Measurements from ENCODE around the gene PTPN14. TPM values are rescaled to one million over a fixed set of nuclear protein-coding genes. Genes with fewer than 3 reads are reported as not detected.
A peak's percentile ranks its signal among the peaks of the same experiment; 100 is the strongest.
"Not testable (repeated sequence)": the region's sequence is repeated elsewhere in the genome, so short reads cannot be mapped to it uniquely, and the experiment has no call there.

Gene PTPN14
- total and polyA plus RNA-seq, 2 donors = 1.3 to 4.3 TPM

GRCh38 chr1:214537872-214538473 is 13.4 kb downstream of the PTPN14 start:
- DNase-seq (ENCODE audit: low read depth in 6 of 9, low spot score in 9 of 9) = no peak
- 94% methylated on average over 4 of the region's 4 CpGs for WGBS
- Histone ChIP-seq H3K4me3 (ENCODE audit: low read length in 2 of 2) (no peak overlapping the region), H3K4me1 (ENCODE audit: control insufficient read depth in 2 of 2, insufficient read depth in 2 of 2, low read length in 2 of 2) (no peaks in the 10 kb centered on the region), H3K27ac (ENCODE audit: low read depth in 1 of 2, low read length in 1 of 2) (no peak overlapping the region), H3K9me3 (ENCODE audit: control insufficient read depth in 2 of 2, insufficient read depth in 1 of 2, low read length in 1 of 2) (no peaks in the 10 kb centered on the region), H3K27me3 (ENCODE audit: control insufficient read depth in 2 of 2, insufficient read depth in 1 of 2, low read length in 1 of 2) (no peaks in the 10 kb centered on the region), H3K36me3 (ENCODE audit: control insufficient read depth in 2 of 2, insufficient read depth in 2 of 2, low read length in 1 of 2) (no peaks in the 10 kb centered on the region)

- Histone ChIP-seq H3K4me3 (ENCODE audit: low read length in 2 of 2) (no peak overlapping the region), H3K4me1 (ENCODE audit: control insufficient read depth in 2 of 2, insufficient read depth in 2 of 2, low read length in 2 of 2) (no peaks in the 10 kb centered on the region), H3K27ac (ENCODE audit: low read depth in 1 of 2, low read length in 1 of 2) (no peak overlapping the region), H3K9me3 (ENCODE audit: control insufficient read depth in 2 of 2, insufficient read depth in 1 of 2, low read length in 1 of 2) (no peaks in the 10 kb centered on the region), H3K36me3 (ENCODE audit: control insufficient read depth in 2 of 2, insufficient read depth in 2 of 2, low read length in 1 of 2) (no peaks in the 10 kb centered on the region), H3K27me3 (ENCODE audit: control insufficient read depth in 2 of 2, insufficient read depth in 1 of 2, low read length in 1 of 2) (no peaks in the 10 kb centered on the region)
- DNase-seq (ENCODE audit: low read depth in 6 of 9, low spot score in 9 of 9) = no peak
- WGBS = 88% methylated on average over 5 of the region's 5 CpGs
These were observed 14.2 kb downstream of the PTPN14 start for GRCh38 chr1:214537219-214537618.

- H3K4me1 ChIP-seq (ENCODE audit: control insufficient read depth in 2 of 2, insufficient read depth in 2 of 2, low read length in 2 of 2) = no peaks in the 10 kb centered on the region
- no peaks in the 10 kb centered on the region for H3K36me3 ChIP-seq (ENCODE audit: control insufficient read depth in 2 of 2, insufficient read depth in 2 of 2, low read length in 1 of 2)
- H3K4me3 ChIP-seq (ENCODE audit: low read length in 2 of 2) = no peak overlapping the region
- WGBS = 95% methylated on average over 9 of the region's 9 CpGs
- no peak for DNase-seq (ENCODE audit: low read depth in 6 of 9, low spot score in 9 of 9)
- H3K27me3 ChIP-seq (ENCODE audit: control insufficient read depth in 2 of 2, insufficient read depth in 1 of 2, low read length in 1 of 2) = no peaks in the 10 kb centered on the region
- H3K9me3 ChIP-seq (ENCODE audit: control insufficient read depth in 2 of 2, insufficient read depth in 1 of 2, low read length in 1 of 2) = no peaks in the 10 kb centered on the region
- H3K27ac ChIP-seq (ENCODE audit: low read depth in 1 of 2, low read length in 1 of 2) = no peak overlapping the region
These were observed 19.3 kb downstream of the PTPN14 start for GRCh38 chr1:214532070-214532469.

- H3K9me3 ChIP-seq (ENCODE audit: control insufficient read depth in 2 of 2, insufficient read depth in 1 of 2, low read length in 1 of 2) = peaks cover 0 to 3% of the 10 kb centered on the region in 2 donors
- H3K27me3 ChIP-seq (ENCODE audit: control insufficient read depth in 2 of 2, insufficient read depth in 1 of 2, low read length in 1 of 2) = no peaks in the 10 kb centered on the region
- DNase-seq (ENCODE audit: low read depth in 6 of 9, low spot score in 9 of 9) = peak in 3 of 9 donors; percentile 4 to 52 (median 13)
- H3K4me3 ChIP-seq (ENCODE audit: low read length in 2 of 2) = no peak overlapping the region
- H3K4me1 ChIP-seq (ENCODE audit: control insufficient read depth in 2 of 2, insufficient read depth in 2 of 2, low read length in 2 of 2) = peaks cover 0 to 10% of the 10 kb centered on the region in 2 donors
- no peak overlapping the region for H3K27ac ChIP-seq (ENCODE audit: low read depth in 1 of 2, low read length in 1 of 2)
- H3K36me3 ChIP-seq (ENCODE audit: control insufficient read depth in 2 of 2, insufficient read depth in 2 of 2, low read length in 1 of 2) = no peaks in the 10 kb centered on the region
- WGBS = 62% methylated on average over 5 of the region's 5 CpGs
These were observed 25.8 kb downstream of the PTPN14 start for GRCh38 chr1:214525535-214526019.

- Histone ChIP-seq H3K9me3 (ENCODE audit: control insufficient read depth in 2 of 2, insufficient read depth in 1 of 2, low read length in 1 of 2) (peaks cover 0 to 3% of the 10 kb centered on the region in 2 donors), H3K4me1 (ENCODE audit: control insufficient read depth in 2 of 2, insufficient read depth in 2 of 2, low read length in 2 of 2) (peaks cover 0 to 10% of the 10 kb centered on the region in 2 donors), H3K27me3 (ENCODE audit: control insufficient read depth in 2 of 2, insufficient read depth in 1 of 2, low read length in 1 of 2) (no peaks in the 10 kb centered on the region), H3K36me3 (ENCODE audit: control insufficient read depth in 2 of 2, insufficient read depth in 2 of 2, low read length in 1 of 2) (no peaks in the 10 kb centered on the region), H3K27ac (ENCODE audit: low read depth in 1 of 2, low read length in 1 of 2) (no peak overlapping the region), H3K4me3 (ENCODE audit: low read length in 2 of 2) (no peak overlapping the region)
- WGBS = 56% methylated on average over 2 of the region's 2 CpGs
- no peak for DNase-seq (ENCODE audit: low read depth in 6 of 9, low spot score in 9 of 9)
These were observed 26.6 kb downstream of the PTPN14 start for GRCh38 chr1:214524824-214525223.

GRCh38 chr1:214523124-214523824 is 28.1 kb downstream of the PTPN14 start:
- Histone ChIP-seq H3K27me3 (ENCODE audit: control insufficient read depth in 2 of 2, insufficient read depth in 1 of 2, low read length in 1 of 2) (no peaks in the 10 kb centered on the region), H3K4me1 (ENCODE audit: control insufficient read depth in 2 of 2, insufficient read depth in 2 of 2, low read length in 2 of 2) (peaks cover 0 to 10% of the 10 kb centered on the region in 2 donors), H3K36me3 (ENCODE audit: control insufficient read depth in 2 of 2, insufficient read depth in 2 of 2, low read length in 1 of 2) (no peaks in the 10 kb centered on the region), H3K27ac (ENCODE audit: low read depth in 1 of 2, low read length in 1 of 2) (no peak overlapping the region), H3K9me3 (ENCODE audit: control insufficient read depth in 2 of 2, insufficient read depth in 1 of 2, low read length in 1 of 2) (peaks cover 0 to 3% of the 10 kb centered on the region in 2 donors), H3K4me3 (ENCODE audit: low read length in 2 of 2) (no peak overlapping the region)
- WGBS = 98% methylated on average over 8 of the region's 8 CpGs
- DNase-seq (ENCODE audit: low read depth in 6 of 9, low spot score in 9 of 9) = no peak

GRCh38 chr1:214521458-214521857 is 29.9 kb downstream of the PTPN14 start:
- 96% methylated on average over 9 of the region's 9 CpGs for WGBS
- not testable (repeated sequence) for H3K4me3 ChIP-seq (ENCODE audit: low read length in 2 of 2); H3K36me3 ChIP-seq (ENCODE audit: control insufficient read depth in 2 of 2, insufficient read depth in 2 of 2, low read length in 1 of 2); H3K27ac ChIP-seq (ENCODE audit: low read depth in 1 of 2, low read length in 1 of 2); H3K9me3 ChIP-seq (ENCODE audit: control insufficient read depth in 2 of 2, insufficient read depth in 1 of 2, low read length in 1 of 2); H3K27me3 ChIP-seq (ENCODE audit: control insufficient read depth in 2 of 2, insufficient read depth in 1 of 2, low read length in 1 of 2); H3K4me1 ChIP-seq (ENCODE audit: control insufficient read depth in 2 of 2, insufficient read depth in 2 of 2, low read length in 2 of 2); DNase-seq (ENCODE audit: low read depth in 6 of 9, low spot score in 9 of 9)

GRCh38 chr1:214520544-214521165 is 30.7 kb downstream of the PTPN14 start:
- 93% methylated on average over 3 of the region's 3 CpGs for WGBS
- H3K4me3 ChIP-seq (ENCODE audit: low read length in 2 of 2) = no peak overlapping the region
- no peaks in the 10 kb centered on the region for H3K36me3 ChIP-seq (ENCODE audit: control insufficient read depth in 2 of 2, insufficient read depth in 2 of 2, low read length in 1 of 2)
- DNase-seq (ENCODE audit: low read depth in 6 of 9, low spot score in 9 of 9) = no peak
- H3K9me3 ChIP-seq (ENCODE audit: control insufficient read depth in 2 of 2, insufficient read depth in 1 of 2, low read length in 1 of 2) = peaks cover 0 to 3% of the 10 kb centered on the region in 2 donors
- H3K27me3 ChIP-seq (ENCODE audit: control insufficient read depth in 2 of 2, insufficient read depth in 1 of 2, low read length in 1 of 2) = no peaks in the 10 kb centered on the region
- peaks cover 0 to 5% of the 10 kb centered on the region in 2 donors for H3K4me1 ChIP-seq (ENCODE audit: control insufficient read depth in 2 of 2, insufficient read depth in 2 of 2, low read length in 2 of 2)
- no peak overlapping the region for H3K27ac ChIP-seq (ENCODE audit: low read depth in 1 of 2, low read length in 1 of 2)

GRCh38 chr1:214518361-214518760 is 33.0 kb downstream of the PTPN14 start:
- H3K27ac ChIP-seq (ENCODE audit: low read depth in 1 of 2, low read length in 1 of 2) = no peak overlapping the region
- no peaks in the 10 kb centered on the region for H3K36me3 ChIP-seq (ENCODE audit: control insufficient read depth in 2 of 2, insufficient read depth in 2 of 2, low read length in 1 of 2)
- no peaks in the 10 kb centered on the region for H3K27me3 ChIP-seq (ENCODE audit: control insufficient read depth in 2 of 2, insufficient read depth in 1 of 2, low read length in 1 of 2)
- no peak overlapping the region for H3K4me3 ChIP-seq (ENCODE audit: low read length in 2 of 2)
- peaks cover 0 to 3% of the 10 kb centered on the region in 2 donors for H3K9me3 ChIP-seq (ENCODE audit: control insufficient read depth in 2 of 2, insufficient read depth in 1 of 2, low read length in 1 of 2)
- DNase-seq (ENCODE audit: low read depth in 6 of 9, low spot score in 9 of 9) = no peak
- H3K4me1 ChIP-seq (ENCODE audit: control insufficient read depth in 2 of 2, insufficient read depth in 2 of 2, low read length in 2 of 2) = no peaks in the 10 kb centered on the region

Measured in thymus (tissue), 11 donors.